Mononuclear cell (primary cell): ENCODE results near the gene WASHC1. TPM values are rescaled to one million over a fixed set of nuclear protein-coding genes. Genes with fewer than 3 reads are reported as not detected.
"Not testable (repeated sequence)": the region's sequence is repeated elsewhere in the genome, so short reads cannot be mapped to it uniquely, and the experiment has no call there.

Experiments used
- H3K27me3 ChIP-seq: 2 replicates; pipeline ENCODE4 v1.6.0; 2011; ENCODE audit warnings: low read length, control low read depth; ENCODE audit not compliant: insufficient read depth
- H3K4me1 ChIP-seq: 2 replicates; pipeline ENCODE4 v1.5.1; 2011; ENCODE audit warnings: mild to moderate bottlenecking, low read length, control low read depth; ENCODE audit not compliant: insufficient read depth
- H3K4me3 ChIP-seq: 2 replicates; pipeline ENCODE4 v1.5.1; 2011; ENCODE audit warnings: mild to moderate bottlenecking, low read length, moderate library complexity
- H3K9me3 ChIP-seq: 2 replicates; pipeline ENCODE4 v1.5.1; 2011; ENCODE audit warnings: low read depth, mild to moderate bottlenecking, control low read depth, low read length
- total RNA-seq: library from RNA; depleted of rRNA; stranded (reverse); fragments of >200 nt; gene quantifications from one replicate; pipeline ENCODE4 v1.2.3, GENCODE V29; 2012

WASHC1 gene, protein sequence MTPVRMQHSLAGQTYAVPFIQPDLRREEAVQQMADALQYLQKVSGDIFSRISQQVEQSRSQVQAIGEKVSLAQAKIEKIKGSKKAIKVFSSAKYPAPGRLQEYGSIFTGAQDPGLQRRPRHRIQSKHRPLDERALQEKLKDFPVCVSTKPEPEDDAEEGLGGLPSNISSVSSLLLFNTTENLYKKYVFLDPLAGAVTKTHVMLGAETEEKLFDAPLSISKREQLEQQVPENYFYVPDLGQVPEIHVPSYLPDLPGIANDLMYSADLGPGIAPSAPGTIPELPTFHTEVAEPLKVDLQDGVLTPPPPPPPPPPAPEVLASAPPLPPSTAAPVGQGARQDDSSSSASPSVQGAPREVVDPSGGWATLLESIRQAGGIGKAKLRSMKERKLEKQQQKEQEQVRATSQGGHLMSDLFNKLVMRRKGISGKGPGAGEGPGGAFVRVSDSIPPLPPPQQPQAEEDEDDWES
- 2.8 TPM for total RNA-seq

DNA sequence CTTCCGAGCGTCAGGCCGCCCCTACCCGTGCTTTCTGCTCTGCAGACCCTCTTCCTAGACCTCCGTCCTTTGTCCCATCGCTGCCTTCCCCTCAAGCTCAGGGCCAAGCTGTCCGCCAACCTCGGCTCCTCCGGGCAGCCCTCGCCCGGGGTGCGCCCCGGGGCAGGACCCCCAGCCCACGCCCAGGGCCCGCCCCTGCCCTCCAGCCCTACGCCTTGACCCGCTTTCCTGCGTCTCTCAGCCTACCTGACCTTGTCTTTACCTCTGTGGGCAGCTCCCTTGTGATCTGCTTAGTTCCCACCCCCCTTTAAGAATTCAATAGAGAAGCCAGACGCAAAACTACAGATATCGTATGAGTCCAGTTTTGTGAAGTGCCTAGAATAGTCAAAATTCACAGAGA is at the start of gene WASHC1:
TSS of gene WASHC1 (minus strand) at position 101 of the 400 bp plus-strand sequence. CDS start 4,457 bp downstream, outside the sequence.
- H3K9me3 ChIP-seq, H3K27me3 ChIP-seq, H3K4me1 ChIP-seq: not testable (repeated sequence)
- H3K4me3 ChIP-seq, result peak within 1 kb of the TSS; percentile 35

DNA sequence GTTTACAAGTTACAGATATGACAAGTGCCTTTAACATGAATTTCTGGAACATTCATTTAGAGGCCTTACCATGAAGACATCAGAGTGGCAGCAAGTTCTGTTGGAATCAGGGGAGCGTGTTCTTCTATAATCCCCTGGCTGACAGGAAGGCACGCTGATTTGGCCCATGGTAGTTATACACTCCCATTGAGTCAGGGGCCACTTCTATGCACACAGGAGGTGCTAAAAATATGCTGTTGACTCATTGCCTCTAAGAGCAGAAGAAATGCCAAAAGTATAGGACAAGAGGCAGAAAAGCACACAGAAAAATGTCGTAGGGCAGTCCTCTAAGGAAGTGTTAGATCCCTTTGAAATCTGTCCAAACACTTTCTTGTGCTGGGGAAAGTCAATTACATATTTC is 49.1 kb upstream of the WASHC1 start:
- H3K27me3 ChIP-seq, H3K4me1 ChIP-seq, H3K9me3 ChIP-seq, H3K4me3 ChIP-seq: not testable (repeated sequence)

DNA sequence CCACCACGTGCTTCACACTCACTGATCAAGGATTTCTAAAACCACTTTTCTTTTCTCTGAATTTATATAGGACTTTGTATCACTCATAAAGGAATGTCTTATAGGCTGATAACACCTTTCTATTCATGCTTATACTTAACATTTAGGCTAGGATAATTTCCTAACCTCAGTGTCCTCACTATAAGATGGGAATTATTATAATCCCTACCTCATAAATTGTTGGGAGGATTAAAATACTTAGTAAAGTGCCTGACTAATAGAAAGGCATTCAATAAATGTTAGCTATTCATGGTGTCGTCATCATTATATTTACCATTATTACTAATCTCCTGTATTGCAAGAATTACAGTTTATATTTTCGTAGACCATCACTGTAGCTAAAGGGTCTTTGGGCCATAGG is 47.1 kb upstream of the WASHC1 start:
- not testable (repeated sequence) for H3K4me1 ChIP-seq, H3K27me3 ChIP-seq, H3K4me3 ChIP-seq, H3K9me3 ChIP-seq

DNA sequence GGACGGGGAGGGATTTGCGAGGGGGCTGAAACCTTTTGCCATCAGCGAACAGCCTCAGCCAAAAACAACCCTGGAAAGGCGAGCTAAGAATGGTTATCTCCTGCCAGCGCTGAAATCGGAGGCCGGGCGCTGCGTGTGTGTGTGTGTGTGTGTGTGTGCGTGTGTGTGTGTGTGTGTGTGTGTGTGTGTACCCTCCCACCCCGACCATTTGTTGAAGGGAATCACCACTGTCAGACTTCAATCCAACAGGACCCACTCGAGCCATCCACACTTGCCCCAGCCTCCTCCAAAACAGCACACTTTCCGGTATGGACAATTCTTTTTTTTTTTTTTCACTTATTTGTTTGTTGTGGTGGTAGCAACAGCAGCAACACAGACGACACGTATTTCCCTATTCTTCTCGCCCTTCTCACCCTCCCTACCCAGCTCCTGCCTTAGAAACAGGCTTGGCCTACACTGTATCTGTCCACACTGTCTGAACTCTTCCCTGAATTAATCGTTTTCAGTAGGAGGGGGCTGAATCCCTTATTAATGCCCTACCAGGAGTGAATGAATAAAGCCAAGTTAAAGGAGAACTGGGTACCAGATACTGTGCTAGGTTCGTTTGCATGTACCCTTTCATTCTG is 44.8 kb upstream of the WASHC1 start:
- not testable (repeated sequence) for H3K4me1 ChIP-seq, H3K9me3 ChIP-seq, H3K27me3 ChIP-seq, H3K4me3 ChIP-seq

DNA sequence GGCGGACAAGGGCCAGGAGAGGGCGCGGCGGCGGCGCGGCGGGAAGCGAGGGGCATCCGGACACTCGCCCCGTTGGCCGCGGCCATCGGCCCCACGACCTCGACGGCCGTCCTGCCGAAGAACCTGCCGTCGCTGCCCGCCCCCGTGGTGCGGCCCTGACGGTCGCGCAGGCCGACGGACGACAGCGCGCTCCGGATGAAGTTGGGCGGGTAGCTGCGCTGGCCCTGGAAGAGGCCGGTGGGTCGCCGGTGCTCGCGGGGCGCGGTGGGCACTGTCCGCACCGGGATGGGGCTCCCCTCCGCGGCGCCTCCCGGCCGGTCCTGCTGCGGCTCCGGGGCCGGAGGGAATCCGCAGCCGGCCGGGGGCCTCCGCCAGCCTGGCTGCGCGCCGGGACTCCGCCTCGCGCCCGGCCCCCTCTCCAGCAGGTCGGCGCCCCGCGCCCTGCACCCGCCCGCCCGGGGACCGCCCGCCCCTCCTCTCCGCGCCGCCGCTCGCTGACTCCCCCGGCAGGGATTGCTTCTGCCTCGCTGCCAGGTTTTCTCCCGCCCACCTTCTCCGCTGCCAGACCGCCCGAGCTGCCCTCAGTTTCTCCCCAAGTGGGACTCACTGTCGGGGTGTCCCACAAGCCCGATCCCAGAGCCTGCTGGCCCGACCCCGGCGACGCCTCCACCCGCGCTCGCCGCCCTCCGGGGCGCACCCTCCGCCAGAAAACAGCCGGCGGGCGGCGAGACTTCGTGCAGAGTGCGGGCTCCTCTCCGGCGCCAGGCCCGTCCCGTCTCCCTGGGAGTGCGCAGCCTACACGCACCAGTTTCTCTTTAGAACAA is 44.0 kb upstream of the WASHC1 start:
- H3K27me3 ChIP-seq, H3K9me3 ChIP-seq, H3K4me1 ChIP-seq, H3K4me3 ChIP-seq: not testable (repeated sequence)

DNA sequence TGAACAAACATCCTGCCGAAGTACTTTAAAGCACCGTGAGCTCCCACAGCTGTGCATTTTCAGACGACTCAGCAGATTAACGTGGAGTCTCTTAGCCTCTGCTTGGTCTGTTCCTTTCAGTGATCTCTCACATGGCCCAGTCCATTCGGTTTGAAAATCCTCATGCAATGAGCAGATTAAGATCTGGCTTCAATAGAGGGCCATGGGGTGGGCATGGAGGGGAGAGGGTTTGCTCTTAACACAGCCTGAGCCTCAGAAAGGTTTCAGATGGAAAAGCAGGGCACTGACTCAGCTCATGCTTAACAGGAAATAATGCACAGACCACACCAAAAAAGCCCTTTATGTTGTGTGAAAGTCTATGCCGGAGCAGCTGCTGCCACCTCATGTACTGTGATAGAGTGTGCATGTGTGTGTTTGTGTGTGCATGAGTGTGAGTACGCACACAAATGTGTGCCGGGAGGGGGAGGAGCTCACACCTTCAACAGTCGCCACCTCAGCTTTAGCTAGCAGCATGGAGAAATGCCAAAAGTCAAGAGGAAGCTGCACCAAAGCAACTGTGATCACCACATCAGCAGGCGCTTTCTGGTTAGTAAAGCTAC is 33.9 kb upstream of the WASHC1 start:
- not testable (repeated sequence) for H3K27me3 ChIP-seq, H3K9me3 ChIP-seq, H3K4me1 ChIP-seq, H3K4me3 ChIP-seq

DNA sequence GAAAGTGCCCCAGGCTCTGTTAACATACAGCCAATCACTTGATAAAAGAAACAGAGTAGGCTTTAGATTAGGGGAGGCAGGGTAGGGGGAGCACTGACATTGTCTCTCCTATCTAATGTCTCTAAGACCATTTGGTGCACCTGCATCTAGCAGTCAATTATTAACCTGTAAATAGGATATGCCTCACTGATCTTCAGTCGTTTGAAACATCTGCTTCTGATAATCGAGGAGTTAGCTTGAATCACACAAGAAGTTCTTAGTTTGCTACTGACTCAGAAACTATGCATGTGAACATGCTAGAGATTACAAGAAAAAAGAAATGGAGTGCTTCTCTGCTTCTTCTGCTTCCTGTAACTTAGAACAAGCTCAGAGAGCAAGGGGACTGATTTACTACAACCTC is 23.4 kb upstream of the WASHC1 start:
- not testable (repeated sequence) for H3K27me3 ChIP-seq, H3K4me3 ChIP-seq, H3K9me3 ChIP-seq, H3K4me1 ChIP-seq

DNA sequence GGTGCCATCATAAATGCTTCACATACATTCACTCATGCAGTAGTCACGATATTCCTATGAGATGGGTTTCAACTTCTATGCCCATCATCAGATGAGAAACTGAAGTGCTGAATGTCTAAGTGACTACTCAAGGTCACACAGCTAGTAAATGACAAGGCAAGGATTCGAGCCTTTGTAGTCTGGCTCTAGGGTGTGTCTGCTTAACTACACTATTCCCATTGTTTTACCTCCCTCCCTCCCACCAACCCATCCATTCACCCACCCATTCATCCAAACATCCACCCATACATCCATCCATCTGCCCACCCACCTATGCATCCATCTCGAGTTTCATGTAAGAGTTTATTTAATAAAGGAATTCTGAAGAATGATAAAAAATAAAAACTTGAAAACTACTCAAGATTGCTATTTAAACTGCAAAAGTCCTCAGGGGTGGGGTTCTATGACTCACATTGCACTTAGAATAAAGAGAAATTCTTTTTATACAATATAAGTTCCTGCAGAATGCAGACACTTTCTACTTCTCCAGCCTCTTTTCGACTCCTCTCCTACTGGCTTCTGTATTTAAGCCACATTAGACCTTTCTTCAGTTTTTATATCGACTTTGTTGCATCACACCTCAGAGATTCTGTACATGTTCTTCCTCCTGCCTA is 19.1 kb upstream of the WASHC1 start:
- H3K4me1 ChIP-seq, H3K4me3 ChIP-seq, H3K9me3 ChIP-seq, H3K27me3 ChIP-seq: not testable (repeated sequence)

DNA sequence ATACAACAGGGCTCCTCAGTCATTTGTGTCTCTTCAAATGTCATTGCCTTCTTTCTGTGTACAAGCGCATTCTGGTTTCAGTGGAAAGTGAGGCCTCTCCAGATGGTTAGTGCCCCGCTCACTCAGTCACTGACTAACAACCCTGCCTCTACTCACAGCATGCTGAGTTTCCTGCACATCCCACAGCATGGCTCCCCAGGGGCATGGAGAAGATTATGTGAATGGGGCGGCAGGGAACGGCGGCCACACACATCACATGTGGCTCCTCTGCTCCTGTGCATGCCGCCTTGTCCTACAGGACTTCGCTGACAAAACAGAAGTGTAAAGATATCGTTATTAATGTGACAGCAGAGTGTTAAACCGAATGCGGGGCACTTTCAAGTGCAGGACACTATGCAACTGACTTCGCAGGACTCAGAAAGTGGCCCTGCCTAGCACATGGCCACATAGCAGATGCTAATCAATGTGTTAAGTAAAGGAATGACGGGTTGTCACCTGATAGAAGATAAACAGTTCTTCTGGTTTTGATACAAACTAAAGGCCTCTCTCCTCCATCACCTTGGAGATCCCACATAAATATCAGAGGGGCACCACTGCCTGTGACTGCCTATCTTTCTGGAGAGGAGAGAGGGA is 17.5 kb upstream of the WASHC1 start:
- H3K4me3 ChIP-seq, H3K27me3 ChIP-seq, H3K4me1 ChIP-seq, H3K9me3 ChIP-seq: not testable (repeated sequence)

DNA sequence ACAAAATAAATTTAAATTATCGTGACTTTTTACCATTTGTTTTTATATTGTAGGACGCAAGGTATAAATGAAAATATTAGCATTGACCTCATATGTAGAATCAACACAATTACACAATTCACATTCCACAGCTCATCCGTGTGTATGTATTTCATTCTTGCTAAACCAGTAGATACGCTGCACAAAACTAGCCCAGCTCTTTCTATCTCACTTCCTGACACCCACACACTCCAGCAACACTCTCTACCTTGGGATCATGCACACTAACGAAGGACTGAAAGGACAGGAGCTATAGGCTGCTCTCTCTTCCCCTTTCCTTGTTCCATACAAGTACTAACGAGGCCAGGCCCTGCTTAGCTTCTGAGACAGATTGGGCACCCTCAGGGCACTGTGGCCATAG is 16.9 kb upstream of the WASHC1 start:
- H3K4me3 ChIP-seq, H3K27me3 ChIP-seq, H3K4me1 ChIP-seq, H3K9me3 ChIP-seq: not testable (repeated sequence)

DNA sequence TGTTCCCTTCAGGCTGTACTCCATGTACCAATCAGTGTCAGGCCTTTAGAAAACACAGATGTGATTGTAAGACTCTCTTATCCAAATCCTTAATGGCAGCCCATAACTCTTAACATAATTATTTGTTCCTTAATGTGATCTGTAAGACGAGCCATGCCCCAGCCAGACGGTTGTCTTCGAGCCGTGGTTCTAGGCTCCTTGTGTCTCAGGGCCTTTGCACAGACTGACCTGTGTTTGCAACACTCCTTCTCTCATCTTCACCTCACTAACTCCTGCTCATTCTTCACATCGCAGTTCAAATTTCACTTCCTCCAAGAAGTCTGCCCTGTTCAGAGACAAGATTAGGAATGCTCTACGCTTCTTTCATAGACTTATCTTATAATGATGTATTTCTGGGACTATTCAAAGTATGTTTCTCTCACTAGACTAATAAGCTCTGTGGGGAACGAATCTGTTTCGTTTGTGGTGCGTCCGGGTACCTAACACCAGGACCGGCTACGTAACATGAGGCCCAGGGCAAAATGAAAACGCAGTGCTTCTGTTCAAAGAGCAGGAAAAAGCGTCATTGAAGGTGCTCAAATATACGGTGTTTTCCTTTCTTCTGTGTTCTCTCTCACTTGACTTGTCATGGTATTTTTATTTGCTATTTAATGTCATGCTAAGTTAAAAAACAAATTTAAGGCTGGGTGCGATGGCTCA is 16.1 kb upstream of the WASHC1 start:
- H3K27me3 ChIP-seq, H3K9me3 ChIP-seq, H3K4me3 ChIP-seq: not testable (repeated sequence)
- H3K4me1 ChIP-seq, result peaks cover 12% of the 10 kb centered on the region

DNA sequence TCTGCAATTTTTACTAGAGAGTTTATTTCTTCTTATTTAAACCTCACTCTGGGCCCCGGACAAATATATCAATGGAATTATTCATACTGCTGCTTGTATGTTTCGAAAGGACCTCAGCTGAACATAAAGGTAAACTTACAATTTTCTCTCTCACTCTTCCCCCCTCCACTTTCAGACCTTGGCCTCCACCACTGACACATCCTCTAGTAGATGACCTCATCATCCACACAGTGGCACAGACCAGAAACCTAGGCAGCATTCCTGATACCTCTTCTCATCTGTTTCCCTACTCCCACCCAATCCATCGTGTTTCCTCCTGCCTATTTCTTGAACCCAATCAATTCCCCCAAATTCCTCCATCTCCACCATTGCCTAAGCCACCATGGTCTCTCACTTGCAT is 15.2 kb upstream of the WASHC1 start:
- H3K9me3 ChIP-seq, H3K4me3 ChIP-seq, H3K27me3 ChIP-seq: not testable (repeated sequence)
- peaks cover 12% of the 10 kb centered on the region for H3K4me1 ChIP-seq

DNA sequence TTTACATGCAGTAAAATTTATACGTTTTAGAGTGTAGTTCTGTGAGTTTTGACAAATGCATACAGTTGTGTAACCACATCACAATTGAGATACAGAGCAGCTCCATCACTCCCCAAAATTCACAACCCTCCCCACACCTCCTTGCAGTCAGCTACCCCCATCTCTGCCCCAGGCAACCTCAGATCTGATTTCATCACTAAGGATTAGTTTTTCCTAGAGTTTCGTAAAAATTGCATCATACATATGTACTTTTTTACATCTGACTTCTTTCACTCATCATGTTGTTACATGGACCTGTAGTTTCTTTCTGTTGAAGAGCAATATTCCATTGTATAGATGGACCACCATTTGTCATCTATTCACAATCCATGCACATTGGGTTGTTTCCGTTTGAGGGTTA is 14.4 kb upstream of the WASHC1 start:
- not testable (repeated sequence) for H3K9me3 ChIP-seq, H3K27me3 ChIP-seq, H3K4me3 ChIP-seq
- H3K4me1 ChIP-seq, result peaks cover 12% of the 10 kb centered on the region

DNA sequence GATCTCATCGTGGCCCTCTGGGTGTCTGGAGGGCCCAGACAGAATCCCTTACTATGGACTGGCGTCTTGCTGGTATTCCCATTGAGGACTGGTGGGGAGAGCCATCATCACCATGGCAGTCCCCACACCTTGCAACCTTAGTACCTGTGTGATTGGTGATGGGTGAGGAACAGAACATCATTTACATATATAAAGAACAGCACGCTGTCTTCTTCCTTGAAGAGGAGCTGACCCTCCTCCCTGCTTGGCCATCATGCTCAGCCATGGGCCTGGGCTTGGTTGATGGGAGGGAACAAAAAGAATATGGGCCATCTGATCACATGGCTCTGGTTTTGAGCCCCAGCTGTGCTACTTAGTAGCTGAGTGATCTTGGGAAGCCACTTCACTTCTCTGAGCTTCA is 13.9 kb upstream of the WASHC1 start:
- not testable (repeated sequence) for H3K9me3 ChIP-seq

More for the DNA sequence above, 13.9 kb upstream of the WASHC1 start:
- H3K27me3 ChIP-seq, H3K4me3 ChIP-seq: not testable (repeated sequence)
- H3K4me1 ChIP-seq, result peaks cover 12% of the 10 kb centered on the region
